ENCODE measurements around the gene ARRDC5.
"Not testable (repeated sequence)": the region's sequence is repeated elsewhere in the genome, so short reads cannot be mapped to it uniquely, and the experiment has no call there.

Gene ARRDC5

DNA sequence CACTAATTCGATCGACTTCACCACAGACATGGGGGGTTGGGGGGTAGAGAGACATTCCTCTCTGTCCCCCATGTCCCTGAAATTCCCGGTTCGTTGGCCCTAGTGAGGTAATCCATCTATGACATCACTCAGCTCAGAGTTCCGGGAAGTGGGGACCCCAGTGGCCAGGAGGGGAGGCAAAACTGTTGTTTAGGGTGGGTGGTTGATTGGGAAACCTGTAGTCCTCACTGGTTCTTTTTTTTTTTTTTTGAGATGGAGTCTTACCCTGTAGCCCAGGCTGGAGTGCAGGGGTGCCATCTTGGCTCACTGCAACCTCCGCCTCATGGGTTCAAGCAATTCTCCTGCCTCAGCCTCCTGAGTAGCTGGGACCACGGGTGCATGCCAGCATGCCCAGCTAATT is at the start of gene ARRDC5:
Gene ARRDC5 (minus strand): TSS at position 101 of the 400 bp plus-strand sequence. CDS start 71 bp downstream, at position 30.
- in situ Hi-C loops (cut with MboI; ENCODE audit: low sequenced_read_pairs): no loop called here

DNA sequence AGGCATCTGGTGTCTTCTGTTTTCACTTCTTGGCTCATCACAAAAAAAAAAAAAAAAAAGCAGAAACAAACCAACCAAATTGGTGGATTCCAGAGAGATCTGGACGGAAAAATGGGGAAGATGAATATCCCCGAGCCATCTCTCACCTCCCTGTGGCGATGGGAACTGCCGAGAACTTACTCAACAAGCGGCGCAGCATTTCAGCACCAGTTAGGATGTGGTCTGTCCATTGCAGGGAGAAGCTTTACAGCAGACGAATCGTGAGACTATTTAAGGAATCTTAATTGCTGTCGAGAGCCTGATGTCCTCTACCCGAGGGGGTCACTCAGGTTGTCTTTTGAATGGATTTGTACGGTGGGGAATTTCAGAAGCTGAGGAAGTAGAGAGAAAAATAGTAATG is 49.0 kb upstream of the ARRDC5 start:
- in situ Hi-C loops (cut with MboI; ENCODE audit: low sequenced_read_pairs): no loop called here

DNA sequence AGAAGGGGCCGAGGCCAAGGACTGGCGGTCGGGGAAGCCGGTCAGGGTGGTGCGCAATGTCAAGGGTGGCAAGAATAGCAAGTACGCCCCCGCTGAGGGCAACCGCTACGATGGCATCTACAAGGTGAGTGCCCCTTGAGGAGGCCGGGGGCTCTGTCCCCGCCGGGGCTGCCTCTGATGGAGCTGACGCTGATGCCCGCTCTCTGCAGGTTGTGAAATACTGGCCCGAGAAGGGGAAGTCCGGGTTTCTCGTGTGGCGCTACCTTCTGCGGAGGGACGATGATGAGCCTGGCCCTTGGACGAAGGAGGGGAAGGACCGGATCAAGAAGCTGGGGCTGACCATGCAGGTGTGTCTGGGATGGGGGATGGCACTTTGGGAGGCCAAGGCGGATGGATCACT is 48.0 kb upstream of the ARRDC5 start:
- in situ Hi-C loops (cut with MboI; ENCODE audit: low sequenced_read_pairs): not testable (repeated sequence)

DNA sequence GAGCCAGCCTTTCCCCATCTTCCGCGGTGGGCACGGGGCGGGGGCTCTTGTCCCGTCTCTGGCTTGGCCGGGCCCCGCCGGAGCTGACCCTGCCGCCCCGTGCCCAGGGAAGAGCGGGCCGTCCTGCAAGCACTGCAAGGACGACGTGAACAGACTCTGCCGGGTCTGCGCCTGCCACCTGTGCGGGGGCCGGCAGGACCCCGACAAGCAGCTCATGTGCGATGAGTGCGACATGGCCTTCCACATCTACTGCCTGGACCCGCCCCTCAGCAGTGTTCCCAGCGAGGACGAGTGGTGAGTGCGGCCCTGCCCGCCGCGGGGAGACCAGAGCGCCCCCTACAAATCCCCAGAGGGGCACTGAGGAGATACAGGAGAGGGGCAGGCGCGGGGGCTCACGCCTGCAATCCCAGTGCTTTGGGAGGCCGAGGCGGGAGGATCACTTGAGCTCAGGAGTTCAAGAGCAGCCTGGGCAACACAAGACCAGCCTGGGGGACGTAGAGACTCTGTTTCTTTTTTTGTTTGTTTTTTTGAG is 39.0 kb upstream of the ARRDC5 start:
- in situ Hi-C loops (cut with MboI; ENCODE audit: low sequenced_read_pairs): not testable (repeated sequence)

DNA sequence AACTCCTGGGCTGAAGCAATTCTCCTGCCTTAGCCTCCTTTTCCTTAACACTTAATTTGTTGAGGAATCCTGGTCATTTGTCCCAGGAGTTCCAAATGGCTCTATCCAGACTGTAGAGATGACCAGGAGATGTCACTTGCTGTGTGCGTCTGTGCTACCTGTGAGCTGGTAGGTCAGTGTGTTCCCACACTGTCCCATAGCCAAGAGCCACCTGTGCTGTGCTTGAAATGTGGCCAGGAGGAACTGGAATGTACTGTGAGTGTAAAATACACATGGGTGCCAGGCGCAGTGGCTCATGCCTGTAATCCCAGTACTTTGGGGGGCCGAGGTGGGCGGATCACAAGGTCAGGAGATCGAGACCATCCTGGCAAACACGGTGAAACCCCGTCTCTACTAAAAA is 36.8 kb upstream of the ARRDC5 start:
- in situ Hi-C loops (cut with MboI; ENCODE audit: low sequenced_read_pairs): no loop called here

- in situ Hi-C loops (cut with MboI; ENCODE audit: low sequenced_read_pairs): not testable (repeated sequence)
Measured at GRCh38 chr19:4938461-4938860, 35.8 kb upstream of the ARRDC5 start.

- in situ Hi-C loops (cut with MboI; ENCODE audit: low sequenced_read_pairs): no loop called here
Measured at GRCh38 chr19:4937060-4937459, 34.4 kb upstream of the ARRDC5 start.

DNA sequence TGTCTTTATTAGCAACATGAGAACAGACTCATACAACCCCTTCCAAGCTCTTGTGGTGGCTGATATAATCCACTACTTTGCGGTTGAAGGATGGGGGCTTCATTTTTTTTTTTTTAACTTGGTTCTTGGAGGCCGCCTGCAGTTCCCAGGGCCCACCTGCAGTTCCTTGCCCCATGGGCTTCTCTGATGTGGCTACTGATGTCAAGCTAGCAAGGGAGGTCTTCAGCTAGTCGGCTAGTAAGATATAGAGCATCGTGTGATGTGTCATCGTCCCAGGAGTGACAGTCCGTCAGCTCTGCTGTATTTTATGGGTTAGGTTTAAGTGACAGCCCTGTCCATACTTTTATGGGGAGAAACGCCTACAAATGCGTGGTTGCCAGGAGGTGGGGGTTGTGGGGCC is 32.7 kb upstream of the ARRDC5 start:
- in situ Hi-C loops (cut with MboI; ENCODE audit: low sequenced_read_pairs): no loop called here

- in situ Hi-C loops (cut with MboI; ENCODE audit: low sequenced_read_pairs): no loop called here
Measured at GRCh38 chr19:4933528-4933927, 30.8 kb upstream of the ARRDC5 start.

GRCh38 chr19:4932711-4933110 is 30.0 kb upstream of the ARRDC5 start:
- in situ Hi-C loops (cut with MboI; ENCODE audit: low sequenced_read_pairs): no loop called here

DNA sequence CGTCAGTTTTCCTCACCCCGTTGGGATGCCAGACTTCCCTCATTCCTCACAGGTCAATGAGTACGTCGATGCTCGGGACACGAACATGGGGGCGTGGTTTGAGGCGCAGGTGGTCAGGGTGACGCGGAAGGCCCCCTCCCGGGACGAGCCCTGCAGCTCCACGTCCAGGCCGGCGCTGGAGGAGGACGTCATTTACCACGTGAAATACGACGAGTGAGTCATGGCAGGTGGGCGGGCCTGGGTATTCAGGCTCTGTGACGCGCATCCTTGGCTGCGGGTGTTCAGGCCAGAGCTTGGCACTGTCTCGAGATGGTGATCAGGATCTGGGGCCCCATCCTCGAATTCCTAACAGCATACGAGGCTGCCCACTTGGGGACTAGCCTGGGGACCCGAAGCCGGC is 28.0 kb upstream of the ARRDC5 start:
- in situ Hi-C loops (cut with MboI; ENCODE audit: low sequenced_read_pairs): no loop called here

- in situ Hi-C loops (cut with MboI; ENCODE audit: low sequenced_read_pairs): no loop called here
Measured at GRCh38 chr19:4929186-4929585, 26.5 kb upstream of the ARRDC5 start.

DNA sequence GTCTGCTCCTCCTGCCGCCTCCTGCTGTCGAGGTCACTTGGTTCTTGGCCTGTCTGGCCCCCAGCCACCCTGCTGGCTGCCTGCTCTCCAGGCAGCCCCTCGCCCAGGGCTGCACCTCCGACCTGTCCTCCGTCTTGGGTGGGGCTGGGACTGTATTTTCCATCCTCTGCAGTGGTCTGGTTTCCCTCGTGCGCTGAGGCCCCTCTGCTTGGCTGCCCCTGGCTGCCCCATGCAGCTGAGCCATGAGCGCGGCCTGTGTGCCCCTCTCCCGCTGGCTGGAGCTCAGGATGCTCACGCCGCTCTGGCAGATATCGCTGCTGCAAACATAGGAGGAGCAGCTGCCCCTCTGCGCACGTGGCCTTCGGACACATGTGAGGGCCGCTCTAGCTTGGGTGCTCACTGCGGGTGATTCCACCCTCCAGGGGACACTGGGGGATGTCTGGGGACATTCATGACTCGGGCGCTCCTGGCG is 20.6 kb upstream of the ARRDC5 start:
- in situ Hi-C loops (cut with MboI; ENCODE audit: low sequenced_read_pairs): no loop called here

GRCh38 chr19:4922530-4923275 is 20.0 kb upstream of the ARRDC5 start:
- in situ Hi-C loops (cut with MboI; ENCODE audit: low sequenced_read_pairs): no loop called here

GRCh38 chr19:4916292-4917082 is 13.8 kb upstream of the ARRDC5 start:
- in situ Hi-C loops (cut with MboI; ENCODE audit: low sequenced_read_pairs): no loop called here

GRCh38 chr19:4914736-4915501 is 12.2 kb upstream of the ARRDC5 start:
- in situ Hi-C loops (cut with MboI; ENCODE audit: low sequenced_read_pairs): no loop called here

- in situ Hi-C loops (cut with MboI; ENCODE audit: low sequenced_read_pairs): no loop called here
Measured at GRCh38 chr19:4913996-4914735, 11.5 kb upstream of the ARRDC5 start.

DNA sequence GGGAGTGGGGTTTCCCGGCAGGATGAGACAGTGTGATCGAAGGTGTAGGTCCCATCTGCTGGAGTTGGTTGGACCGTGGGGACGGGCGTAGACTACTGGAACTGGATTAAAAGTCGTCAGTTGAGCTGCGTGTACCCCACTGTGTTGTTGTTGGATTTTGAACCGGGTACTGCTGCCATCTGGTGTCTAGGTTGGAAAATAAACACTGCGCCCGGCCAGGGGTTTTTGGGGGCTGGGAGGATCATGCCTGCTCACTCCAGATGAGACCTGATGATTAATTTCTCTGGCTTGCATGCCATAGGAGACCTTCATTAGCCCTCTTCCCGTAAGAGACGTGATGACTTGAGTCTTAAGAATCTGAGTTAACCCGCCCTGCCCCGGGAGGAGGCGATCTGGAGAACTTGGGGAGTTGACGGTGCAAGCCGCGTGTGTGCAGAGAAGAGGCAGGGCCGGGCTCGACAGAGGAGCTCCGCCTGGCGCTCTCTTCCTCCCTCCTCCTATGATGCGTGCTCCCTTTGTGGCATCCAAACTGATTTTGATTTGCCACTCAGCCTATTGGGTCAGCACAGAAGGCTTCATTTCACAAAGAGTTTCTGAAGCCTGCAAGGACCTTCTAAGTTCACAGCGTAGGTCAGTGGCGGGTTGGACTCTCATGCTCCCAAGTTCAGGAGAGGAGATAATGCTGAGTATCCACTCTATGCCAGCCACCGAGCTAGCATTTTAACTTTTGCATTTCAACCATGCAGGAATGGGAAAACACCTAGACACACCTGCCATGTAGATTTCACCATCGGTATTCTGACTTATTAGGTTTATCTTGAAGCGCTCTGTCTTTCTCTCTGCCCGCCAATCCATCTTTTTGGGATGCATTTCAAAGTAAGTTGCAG is 9.3 kb upstream of the ARRDC5 start:
- in situ Hi-C loops (cut with MboI; ENCODE audit: low sequenced_read_pairs): no loop called here

GRCh38 chr19:4911314-4911713 is 8.6 kb upstream of the ARRDC5 start:
- in situ Hi-C loops (cut with MboI; ENCODE audit: low sequenced_read_pairs): no loop called here
